Cerebellar nuclear complex (tissue), 1 donor: ENCODE measurements around the gene FEM1B.

Experiments used
- DNase-seq, 2 experiments: peaks; one replicate each; lab custom pipeline; 2025; lab: John Stamatoyannopoulos, UW

The FEM1B gene

GRCh38 chr15:68285259-68285980 is 7.9 kb downstream of the FEM1B start:
- DNase-seq, result no peak

GRCh38 chr15:68286256-68286655 is 8.7 kb downstream of the FEM1B start:
- no peak for DNase-seq

- no peak for DNase-seq
These were observed 11.5 kb downstream of the FEM1B start for GRCh38 chr15:68289057-68289456.

DNA sequence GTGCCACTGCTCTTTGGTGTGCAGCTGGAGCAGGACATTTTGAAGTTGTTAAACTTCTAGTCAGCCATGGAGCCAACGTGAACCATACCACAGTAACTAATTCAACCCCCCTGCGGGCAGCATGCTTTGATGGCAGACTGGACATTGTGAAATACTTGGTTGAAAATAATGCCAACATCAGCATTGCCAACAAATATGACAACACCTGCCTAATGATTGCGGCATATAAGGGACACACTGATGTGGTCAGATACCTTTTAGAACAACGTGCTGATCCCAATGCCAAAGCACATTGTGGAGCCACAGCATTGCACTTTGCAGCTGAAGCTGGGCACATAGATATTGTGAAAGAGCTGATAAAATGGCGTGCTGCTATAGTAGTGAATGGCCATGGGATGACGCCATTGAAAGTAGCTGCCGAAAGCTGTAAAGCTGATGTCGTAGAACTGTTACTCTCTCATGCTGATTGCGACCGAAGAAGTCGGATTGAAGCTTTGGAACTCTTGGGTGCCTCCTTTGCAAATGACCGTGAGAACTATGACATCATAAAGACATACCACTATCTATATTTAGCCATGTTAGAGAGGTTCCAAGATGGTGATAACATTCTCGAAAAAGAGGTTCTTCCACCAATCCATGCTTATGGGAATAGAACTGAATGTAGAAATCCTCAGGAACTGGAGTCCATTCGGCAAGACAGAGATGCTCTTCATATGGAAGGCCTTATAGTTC is 12.2 kb downstream of the FEM1B start:
- no peak for DNase-seq

DNA sequence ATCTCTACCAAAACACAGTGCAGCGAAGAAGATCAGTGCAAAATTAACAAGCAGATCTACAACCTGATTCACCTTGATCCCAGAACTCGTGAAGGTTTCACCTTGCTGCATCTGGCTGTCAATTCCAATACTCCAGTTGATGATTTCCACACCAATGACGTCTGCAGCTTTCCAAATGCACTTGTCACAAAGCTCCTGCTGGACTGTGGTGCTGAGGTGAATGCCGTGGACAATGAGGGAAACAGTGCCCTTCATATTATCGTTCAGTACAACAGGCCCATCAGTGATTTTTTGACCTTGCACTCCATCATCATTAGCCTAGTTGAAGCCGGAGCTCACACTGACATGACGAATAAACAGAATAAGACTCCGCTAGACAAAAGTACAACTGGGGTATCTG is 13.2 kb downstream of the FEM1B start:
- DNase-seq, result no peak

- DNase-seq, result no peak
These were observed 14.7 kb downstream of the FEM1B start for GRCh38 chr15:68292157-68292781.

GRCh38 chr15:68292967-68293366 is 15.4 kb downstream of the FEM1B start:
- no peak for DNase-seq

GRCh38 chr15:68295014-68295805 is 17.7 kb downstream of the FEM1B start:
- DNase-seq, result no peak

DNA sequence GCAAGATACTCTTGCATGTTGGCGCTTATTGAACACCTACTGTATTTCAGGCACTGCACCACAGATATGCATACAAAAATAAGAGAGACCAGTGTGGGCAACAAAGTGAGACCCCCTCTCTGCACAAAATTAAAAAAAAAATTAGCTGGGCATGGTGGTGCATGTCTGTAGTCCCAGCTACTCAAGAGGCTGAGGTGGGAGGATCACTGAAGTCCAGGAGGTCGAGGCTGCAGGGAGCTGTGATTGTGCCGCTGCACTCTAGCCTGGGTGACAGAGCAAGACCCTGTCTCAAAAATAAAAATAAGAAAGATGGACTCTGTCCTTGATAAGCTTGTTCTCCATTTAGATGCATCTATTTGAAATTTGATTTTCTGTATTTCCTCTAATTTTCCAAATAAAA is 20.8 kb downstream of the FEM1B start:
- no peak for DNase-seq

DNA sequence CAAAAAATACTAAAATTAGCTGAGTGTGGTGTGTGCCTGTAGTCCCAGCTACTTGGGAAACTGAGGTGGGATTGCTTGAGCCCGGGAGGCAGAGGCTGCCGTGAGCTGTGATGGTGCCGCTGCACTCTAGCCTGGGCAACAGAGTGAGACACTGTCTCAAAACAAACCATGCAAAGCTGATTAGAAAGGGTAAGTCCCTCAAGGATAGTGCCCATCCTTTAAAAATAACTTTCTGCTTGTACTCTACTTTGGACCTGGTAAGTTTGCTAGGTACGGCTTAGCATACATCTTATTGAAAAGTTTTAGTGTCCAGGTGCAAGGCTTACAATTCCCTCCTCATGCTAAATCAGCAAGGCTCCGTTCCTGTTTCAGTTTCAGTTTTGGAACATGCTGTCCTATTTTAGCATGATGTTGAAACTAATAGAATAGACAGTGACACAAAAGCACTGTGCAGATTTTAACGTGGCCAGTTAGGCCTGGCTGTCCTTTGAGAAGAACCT is 21.4 kb downstream of the FEM1B start:
- DNase-seq, result no peak

DNA sequence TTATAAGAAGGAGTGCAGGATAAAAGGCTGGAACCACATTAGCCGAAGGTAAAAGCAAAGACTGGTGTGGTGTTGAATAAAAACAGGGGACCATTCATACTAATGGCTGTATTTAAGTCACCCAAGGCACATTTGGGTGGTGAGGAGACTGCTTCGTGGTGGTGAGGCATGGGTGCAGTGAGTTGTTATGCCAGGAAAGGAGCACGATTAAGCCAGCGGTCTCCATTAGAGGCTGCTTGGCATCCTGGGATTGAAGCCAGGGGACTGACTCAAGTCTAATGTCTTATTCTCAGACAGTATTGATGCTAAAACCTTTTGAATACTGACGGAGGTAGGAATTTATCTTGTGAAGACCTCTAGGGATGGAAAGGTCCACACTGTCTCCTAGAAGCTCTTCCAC is 21.9 kb downstream of the FEM1B start:
- no peak for DNase-seq

DNA sequence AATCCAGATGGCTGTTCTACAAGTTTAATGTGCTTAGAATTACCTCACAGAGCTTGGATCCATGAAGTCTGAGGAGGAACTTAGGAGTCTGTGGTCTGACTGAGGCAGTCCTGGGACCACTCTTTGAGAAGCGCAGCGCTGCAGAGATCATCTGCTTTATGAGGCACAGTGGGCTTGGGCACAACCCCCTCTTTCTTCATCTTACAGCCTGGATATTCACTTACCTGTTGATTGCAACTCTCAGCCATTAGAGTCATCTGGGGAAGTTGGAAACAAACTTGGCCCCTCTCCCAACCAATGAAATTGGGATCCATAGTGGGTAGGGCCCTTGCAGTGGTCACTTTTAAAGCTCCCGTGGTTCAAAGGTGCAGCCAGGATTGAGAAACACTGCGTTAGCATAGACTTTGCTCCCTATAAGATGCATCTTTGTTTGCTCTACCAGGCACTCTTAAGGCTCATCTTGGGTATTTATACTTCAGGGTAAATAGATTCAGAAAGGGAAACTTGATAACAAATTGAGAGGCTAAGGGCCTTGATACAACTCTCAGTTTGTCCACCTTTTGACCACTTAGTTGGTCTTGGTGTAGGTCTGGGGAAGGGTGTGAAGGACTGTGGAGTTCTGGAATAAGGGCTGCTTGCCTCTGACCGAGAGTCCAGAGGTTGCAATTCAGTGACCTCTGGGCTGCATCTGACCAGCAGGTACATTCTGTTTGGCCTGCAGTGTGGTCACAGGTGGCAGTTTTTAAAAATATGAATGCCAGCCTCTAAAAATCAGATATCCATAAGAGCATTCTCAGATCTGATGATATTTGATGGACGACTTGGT is 22.8 kb downstream of the FEM1B start:
- DNase-seq, result no peak

- DNase-seq, result no peak
These were observed 23.8 kb downstream of the FEM1B start for GRCh38 chr15:68301301-68301700.

GRCh38 chr15:68302729-68303128 is 25.2 kb downstream of the FEM1B start:
- DNase-seq, result no peak

DNA sequence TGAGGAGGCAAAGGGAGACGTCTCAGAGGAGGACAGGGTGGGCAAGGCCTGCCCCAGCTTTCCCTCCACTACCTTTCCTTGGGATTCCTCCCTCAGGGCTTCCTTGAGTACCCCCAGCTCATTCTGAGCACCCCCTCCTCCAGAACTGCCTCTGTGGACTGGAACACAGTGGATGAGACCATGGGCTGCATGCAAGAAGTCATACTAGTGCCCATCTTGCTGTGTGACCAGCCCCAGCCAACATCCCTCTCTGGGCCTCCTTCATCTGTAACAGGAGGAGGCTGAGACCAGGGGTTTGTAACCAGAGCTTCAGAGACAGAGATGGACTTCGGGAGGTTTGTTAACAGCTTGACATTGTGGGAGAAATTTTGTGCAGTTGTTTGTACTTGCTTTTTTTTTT is 25.6 kb downstream of the FEM1B start:
- no peak for DNase-seq

DNA sequence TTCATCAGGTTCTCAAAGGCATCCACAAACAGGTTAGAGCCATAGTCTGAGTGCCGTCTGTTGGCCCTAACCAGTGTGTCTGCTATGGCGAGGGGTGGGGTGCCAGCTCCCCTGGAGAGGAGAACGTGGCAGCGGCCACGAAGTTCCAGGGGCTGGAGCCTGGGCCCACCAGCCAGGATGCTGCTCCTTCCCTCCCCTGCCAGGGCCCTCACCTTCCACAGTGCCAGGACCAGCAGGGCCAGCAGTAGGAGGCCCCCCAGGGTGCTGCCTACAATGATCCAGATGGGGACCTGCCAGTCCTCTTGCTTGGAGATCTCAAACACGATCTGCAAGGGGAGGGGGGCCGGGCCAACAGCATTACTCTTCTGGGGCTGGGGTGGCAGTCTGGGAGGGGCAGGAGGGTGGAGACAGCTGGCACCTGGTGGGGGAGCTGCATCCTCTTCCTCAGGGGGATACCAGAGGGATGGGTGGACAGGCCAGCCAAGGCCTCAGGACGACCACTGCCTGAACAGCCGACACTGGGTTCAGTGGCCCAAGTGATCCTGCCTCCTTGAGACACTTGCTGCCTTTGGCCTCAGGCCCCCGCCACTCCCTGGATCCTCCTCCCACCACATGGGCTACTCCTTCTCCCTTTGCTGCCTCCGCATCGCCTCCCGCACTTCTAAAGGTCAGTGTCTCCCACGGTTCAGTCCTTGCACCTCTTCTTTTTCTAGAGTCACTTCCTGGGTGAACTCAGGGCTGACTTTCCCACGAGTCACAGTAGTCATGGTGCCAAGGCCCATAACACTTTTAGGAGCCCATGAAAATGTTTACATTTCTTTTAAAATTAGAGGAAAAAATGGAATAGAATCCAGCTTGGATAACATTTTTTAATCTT is 26.3 kb downstream of the FEM1B start:
- DNase-seq, result no peak

DNA sequence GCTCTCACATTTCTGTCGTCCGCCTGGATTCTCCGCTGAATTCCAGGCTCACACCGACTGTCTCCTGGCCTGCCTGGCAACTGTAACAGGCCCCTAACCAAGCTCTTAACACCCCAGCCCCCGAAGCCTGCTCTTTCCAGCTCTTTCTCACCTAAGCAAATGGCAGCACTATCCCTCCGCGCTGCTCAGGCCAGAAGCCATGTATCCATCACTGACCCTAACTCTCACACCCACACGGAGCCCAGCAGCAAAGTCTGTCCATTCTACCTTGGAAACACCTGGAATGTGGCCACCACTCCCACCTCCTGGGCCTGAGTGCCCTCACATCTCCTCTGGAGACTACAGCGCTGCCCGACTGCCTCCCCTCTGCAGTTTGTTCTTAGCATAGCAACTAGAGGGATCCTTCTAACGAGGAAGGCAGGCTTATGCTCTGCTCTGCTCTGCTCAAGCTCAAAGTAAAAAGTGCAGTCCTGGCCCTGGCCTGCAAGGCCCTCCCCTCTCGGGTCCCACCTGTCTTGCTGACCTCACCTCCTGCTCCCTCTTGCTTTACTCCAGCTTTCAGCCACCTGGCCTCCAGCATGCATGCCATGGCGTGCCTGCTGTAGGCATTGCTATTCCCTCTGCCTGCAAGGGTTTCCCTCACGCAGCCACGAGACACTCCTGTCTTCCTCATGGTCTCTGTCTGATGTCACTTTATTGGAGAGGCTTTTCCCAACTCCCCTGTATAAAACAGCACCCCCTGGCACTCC is 27.2 kb downstream of the FEM1B start:
- no peak for DNase-seq

GRCh38 chr15:68305420-68305871 is 27.9 kb downstream of the FEM1B start:
- DNase-seq, result no peak

DNA sequence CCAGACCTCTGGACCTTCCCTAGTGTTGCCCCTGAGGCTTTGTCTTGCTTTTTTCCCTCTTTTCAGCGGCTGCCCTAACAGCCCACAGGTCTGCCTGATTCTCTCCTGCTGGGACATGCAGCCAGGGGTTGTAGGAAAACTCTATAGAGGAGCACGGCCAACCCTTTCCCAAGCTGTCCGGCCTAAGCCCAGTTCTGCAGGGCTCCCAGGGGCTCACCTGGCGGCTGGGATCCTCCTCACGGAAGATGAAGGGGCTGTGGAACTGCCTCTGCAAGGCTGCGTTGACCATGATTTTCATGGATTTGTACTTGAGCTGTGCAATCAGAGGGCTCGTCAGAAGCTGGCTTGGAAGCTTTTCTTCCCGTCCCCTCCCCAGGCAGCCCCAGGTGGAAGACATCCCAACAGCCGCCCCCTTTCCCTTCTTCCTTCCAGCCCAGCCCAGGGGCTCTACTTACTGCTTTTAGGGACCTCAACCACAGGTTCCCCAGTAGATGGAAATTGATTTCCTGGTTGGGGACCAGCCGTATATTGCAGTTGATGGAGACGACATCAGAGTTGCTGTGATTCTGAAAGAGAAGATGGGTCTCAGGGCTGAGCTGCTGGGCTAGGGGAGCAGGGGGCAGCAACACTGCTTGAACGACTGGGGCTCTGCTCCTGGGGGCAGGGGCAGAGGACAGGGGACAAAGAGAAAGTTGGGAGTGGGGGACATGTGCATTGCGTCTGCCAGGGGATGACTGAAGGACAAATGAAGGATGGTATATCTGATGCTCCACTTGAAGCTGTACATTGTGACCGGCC is 29.8 kb downstream of the FEM1B start:
- no peak for DNase-seq
